Neural crest cell (in vitro differentiated cells): Measurements from ENCODE around the gene MR1. TPM values are rescaled to one million over a fixed set of nuclear protein-coding genes. Genes with fewer than 3 reads are reported as not detected.
A peak's percentile ranks its signal among the peaks of the same experiment; 100 is the strongest.

Source experiments
- DNase-seq: peaks from one replicate; pipeline ENCODE4 v3.0.0; 2021; ENCODE audit warnings: low read depth, mixed read lengths, low spot score
- H3K27ac Mint-ChIP-seq: one replicate; pipeline ENCODE4 v1.8.0; 2021; ENCODE audit warnings: mild to moderate bottlenecking, mixed read lengths; ENCODE audit not compliant: unreplicated experiment
- H3K27me3 Mint-ChIP-seq: 2 replicates; pipeline ENCODE4 v1.8.0; 2021; ENCODE audit warnings: low read depth, mild to moderate bottlenecking, mixed read lengths
- H3K36me3 Mint-ChIP-seq: 2 replicates; pipeline ENCODE4 v1.8.0; 2021; ENCODE audit warnings: low read depth, mild to moderate bottlenecking, mixed read lengths
- H3K4me1 Mint-ChIP-seq: 2 replicates; pipeline ENCODE4 v1.8.0; 2021; ENCODE audit warnings: mixed read lengths
- H3K4me3 Mint-ChIP-seq: one replicate; pipeline ENCODE4 v1.8.0; 2021; ENCODE audit warnings: mild to moderate bottlenecking, mixed read lengths
- H3K9me3 Mint-ChIP-seq: 2 replicates; pipeline ENCODE4 v1.8.0; 2021; ENCODE audit warnings: mixed read lengths
- total RNA-seq: library from RNA; stranded (reverse); gene quantifications from 2 replicates; pipeline ENCODE4 v1.2.1, GENCODE V29; 2021
- TF ChIP-seq, protein P1 (sequence below): fragments of 200-600 bp; sonication (generic); conservative IDR thresholded peaks from 2 replicates; pipeline ENCODE4 v1.5.0; 2021; ENCODE audit warnings: antibody characterized with exemption, mild to moderate bottlenecking

MR1 gene
- total RNA-seq, 1 donor from 2014 or later: 0.21 TPM

DNA sequence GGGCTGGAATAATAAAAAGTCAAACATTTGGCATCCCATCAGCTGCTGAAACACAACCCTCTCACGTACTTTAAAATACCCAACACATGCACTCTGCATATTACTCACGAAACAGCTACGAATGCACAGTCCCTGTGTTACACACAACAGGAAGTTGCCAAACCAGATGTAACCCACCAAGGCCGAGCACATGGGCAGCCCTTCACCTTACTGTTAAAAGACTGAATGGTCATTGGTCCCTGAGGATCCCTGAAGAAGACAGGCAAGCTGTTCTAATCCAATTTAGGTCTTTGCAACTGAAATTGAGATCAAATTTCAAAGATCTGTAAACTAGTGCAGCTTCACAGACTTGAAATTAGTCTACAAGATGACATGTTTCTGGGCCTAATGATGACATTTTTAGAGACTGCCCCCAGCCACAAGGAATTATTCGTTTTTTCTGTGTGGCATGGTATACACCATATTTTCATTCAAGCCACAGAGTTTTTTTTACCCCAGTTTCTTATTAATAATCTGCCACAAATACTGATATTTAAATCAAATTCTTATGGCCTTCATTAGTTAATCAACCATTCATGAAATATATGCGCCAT lies 29.1 kb downstream of the MR1 start:
- H3K36me3 Mint-ChIP-seq: peaks cover 2% of the 10 kb centered on the region
- H3K27me3 Mint-ChIP-seq: peaks cover 3% of the 10 kb centered on the region
- TF ChIP-seq, protein P1, sequence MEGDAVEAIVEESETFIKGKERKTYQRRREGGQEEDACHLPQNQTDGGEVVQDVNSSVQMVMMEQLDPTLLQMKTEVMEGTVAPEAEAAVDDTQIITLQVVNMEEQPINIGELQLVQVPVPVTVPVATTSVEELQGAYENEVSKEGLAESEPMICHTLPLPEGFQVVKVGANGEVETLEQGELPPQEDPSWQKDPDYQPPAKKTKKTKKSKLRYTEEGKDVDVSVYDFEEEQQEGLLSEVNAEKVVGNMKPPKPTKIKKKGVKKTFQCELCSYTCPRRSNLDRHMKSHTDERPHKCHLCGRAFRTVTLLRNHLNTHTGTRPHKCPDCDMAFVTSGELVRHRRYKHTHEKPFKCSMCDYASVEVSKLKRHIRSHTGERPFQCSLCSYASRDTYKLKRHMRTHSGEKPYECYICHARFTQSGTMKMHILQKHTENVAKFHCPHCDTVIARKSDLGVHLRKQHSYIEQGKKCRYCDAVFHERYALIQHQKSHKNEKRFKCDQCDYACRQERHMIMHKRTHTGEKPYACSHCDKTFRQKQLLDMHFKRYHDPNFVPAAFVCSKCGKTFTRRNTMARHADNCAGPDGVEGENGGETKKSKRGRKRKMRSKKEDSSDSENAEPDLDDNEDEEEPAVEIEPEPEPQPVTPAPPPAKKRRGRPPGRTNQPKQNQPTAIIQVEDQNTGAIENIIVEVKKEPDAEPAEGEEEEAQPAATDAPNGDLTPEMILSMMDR: no peak
- DNase-seq: no peak
- peaks cover 5% of the 10 kb centered on the region for H3K4me1 Mint-ChIP-seq
- H3K9me3 Mint-ChIP-seq: no peaks in the 10 kb centered on the region
- no peak overlapping the region for H3K4me3 Mint-ChIP-seq
- H3K27ac Mint-ChIP-seq: no peak overlapping the region

DNA sequence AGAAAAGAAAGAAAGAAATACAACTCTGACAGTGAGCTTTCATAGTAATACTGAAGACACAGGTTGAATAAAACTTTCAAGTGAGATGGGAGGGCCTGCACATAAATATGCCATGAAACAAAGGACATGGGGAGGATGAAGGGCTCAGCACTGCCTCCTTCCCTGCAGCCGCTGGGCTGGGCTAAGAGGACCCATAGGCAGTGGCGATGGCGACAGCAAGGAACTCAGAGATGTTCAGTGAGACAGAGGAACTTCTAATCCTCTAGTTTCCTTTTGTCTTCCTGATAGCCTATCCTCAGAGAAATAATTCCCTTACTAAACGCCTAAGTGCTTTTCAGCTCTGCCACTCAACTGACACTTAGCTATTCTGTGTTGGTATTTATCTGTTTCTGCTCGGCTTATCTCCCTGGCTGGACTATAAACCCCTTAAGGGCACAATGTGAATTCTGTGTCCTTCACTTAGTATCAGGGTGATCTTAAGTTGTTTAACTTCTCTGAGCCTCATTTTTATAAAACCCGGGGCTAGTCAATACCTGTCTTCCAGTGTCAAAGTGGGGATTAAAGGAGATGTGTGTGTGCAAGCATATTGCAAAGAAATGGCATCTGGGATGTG lies 30.3 kb downstream of the MR1 start:
- Mint-ChIP-seq H3K27ac (peak overlapping the region; percentile 63), H3K4me3 (no peak overlapping the region), H3K36me3 (peaks cover 2% of the 10 kb centered on the region), H3K27me3 (peaks cover 3% of the 10 kb centered on the region), H3K4me1 (peaks cover 5% of the 10 kb centered on the region), H3K9me3 (no peaks in the 10 kb centered on the region)
- no peak for DNase-seq
- TF ChIP-seq, protein P1: no peak

DNA sequence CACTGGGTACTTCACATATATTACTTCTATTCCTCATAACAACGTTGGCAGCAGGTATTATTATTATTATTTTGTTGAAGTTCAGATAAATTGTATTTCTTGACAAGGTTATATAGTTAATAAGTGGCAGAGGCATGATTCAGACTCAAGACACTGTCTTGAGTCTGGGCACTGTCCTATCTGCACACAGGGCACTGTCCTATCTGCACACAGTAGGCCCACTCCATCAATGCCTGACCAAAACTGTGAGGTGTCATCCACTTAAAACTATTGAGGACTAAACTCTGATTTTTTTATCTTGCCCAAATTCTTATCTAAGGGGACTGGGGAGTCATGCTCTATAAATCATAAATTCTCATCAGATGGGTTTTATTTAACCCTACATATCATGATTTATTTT lies 30.9 kb downstream of the MR1 start:
- Mint-ChIP-seq H3K36me3 (no peaks in the 10 kb centered on the region), H3K4me3 (no peak overlapping the region), H3K9me3 (no peaks in the 10 kb centered on the region), H3K27ac (no peak overlapping the region), H3K27me3 (no peaks in the 10 kb centered on the region), H3K4me1 (peaks cover 5% of the 10 kb centered on the region)
- TF ChIP-seq, protein P1: no peak
- DNase-seq: no peak

DNA sequence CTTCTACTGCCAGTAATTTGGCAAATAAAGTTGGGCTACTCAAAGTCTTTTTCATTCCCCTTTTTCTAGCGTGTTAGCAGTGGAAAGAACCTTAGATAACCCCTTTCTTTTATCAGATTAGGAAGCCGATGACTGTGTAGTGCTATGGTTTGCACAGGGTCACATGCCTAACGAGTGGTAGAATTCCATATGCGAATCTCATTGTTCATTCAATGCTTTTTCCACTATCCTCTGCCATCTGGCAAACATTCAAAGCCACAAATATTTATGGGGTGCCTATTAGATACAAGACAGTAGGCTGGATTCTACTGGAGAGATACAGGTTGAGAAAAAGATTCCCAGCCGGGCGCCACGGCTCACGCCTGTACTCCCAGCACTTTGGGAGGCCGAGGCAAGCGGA lies 39.9 kb downstream of the MR1 start:
- no peak for DNase-seq
- Mint-ChIP-seq H3K4me1 (peaks cover 28% of the 10 kb centered on the region), H3K27me3 (no peaks in the 10 kb centered on the region), H3K36me3 (no peaks in the 10 kb centered on the region), H3K9me3 (peaks cover 3% of the 10 kb centered on the region), H3K27ac (no peak overlapping the region), H3K4me3 (no peak overlapping the region)
- TF ChIP-seq, protein P1: no peak

DNA sequence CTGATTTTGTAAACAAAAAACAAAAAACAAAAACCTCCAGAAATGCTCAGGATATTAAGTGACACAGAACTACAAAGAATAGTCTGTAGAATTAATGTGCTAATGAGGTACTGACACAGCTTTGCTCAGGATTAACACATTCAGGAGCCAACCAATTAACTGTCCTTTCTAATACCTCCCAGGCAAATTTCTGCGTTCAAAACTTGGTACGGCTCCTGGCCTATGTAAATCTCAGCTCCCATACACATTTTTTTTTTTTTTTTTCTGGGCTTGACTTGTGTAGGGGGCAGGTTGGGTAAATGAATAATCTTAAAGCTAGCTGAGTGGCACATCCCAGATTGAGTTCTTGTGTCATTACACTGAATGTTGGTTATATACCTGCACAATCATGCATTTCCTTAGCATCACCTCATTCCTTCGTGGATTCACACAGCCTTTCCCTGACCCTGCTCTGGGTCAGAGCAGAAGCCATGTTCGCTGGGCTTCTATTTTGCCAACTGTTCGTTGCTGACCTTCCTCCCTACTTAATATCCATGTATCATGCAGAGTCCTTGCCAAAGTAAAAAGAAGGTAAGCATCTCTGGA lies 42.1 kb downstream of the MR1 start:
- TF ChIP-seq, protein P1: no peak
- no peak overlapping the region for H3K4me3 Mint-ChIP-seq

More for the DNA sequence above, 42.1 kb downstream of the MR1 start:
- Mint-ChIP-seq H3K9me3 (peaks cover 3% of the 10 kb centered on the region), H3K4me1 (peaks cover 28% of the 10 kb centered on the region), H3K36me3 (no peaks in the 10 kb centered on the region), H3K27me3 (no peaks in the 10 kb centered on the region), H3K27ac (no peak overlapping the region)
- no peak for DNase-seq
